K562 (cell line): ENCODE results near the gene CSNK1D. TPM values are rescaled to one million over a fixed set of nuclear protein-coding genes. Genes with fewer than 3 reads are reported as not detected.

Experiments used
- ATF3 ChIP-seq, 2 experiments: fragments of 450-650 bp in 1 of 2; sonication (generic) in 1 of 2; formaldehyde crosslinking in 1 of 2; IDR thresholded peaks in 1 of 2; conservative IDR thresholded peaks in 1 of 2; 2 replicates each; pipeline versions ENCODE4 v1.6.1 to v1.8.1; 2016 to 2023; ENCODE audit warnings: mild to moderate bottlenecking in 2 of 2, moderate library complexity in 2 of 2, inconsistent platforms in 1 of 2, missing genetic modification reagents in 1 of 2
- CHAMP1 ChIP-seq: fragments of 450-650 bp; IDR thresholded peaks from 2 replicates; pipeline ENCODE4 v1.6.1; 2016; ENCODE audit warnings: mild to moderate bottlenecking
- CREM ChIP-seq: IDR thresholded peaks from 2 replicates; pipeline ENCODE4 v1.6.1; 2014; ENCODE audit warnings: antibody characterized with exemption, low read depth
- DPF2 ChIP-seq: fragments of 450-650 bp; IDR thresholded peaks from 2 replicates; pipeline ENCODE4 v1.6.1; 2016
- E2F1 ChIP-seq: sonication (generic); formaldehyde crosslinking; IDR thresholded peaks from 2 replicates; pipeline ENCODE4 v1.8.1; 2023; ENCODE audit warnings: mild to moderate bottlenecking, missing genetic modification reagents, moderate library complexity
- HDAC2 ChIP-seq: fragments of 450-650 bp; IDR thresholded peaks from 2 replicates; pipeline ENCODE4 v1.6.1; 2016; ENCODE audit warnings: mild to moderate bottlenecking
- HNRNPH1 ChIP-seq: fragments of 200-400 bp; formaldehyde crosslinking; optimal IDR thresholded peaks from 2 replicates; pipeline ENCODE3; 2017; ENCODE audit warnings: low read depth, mild to moderate bottlenecking, low read length, moderate library complexity
- ID3 ChIP-seq, 2 experiments: fragments of 250-450 bp in 1 of 2; fragments of 450-650 bp in 1 of 2; sonication (Bioruptor Pico) in 1 of 2; IDR thresholded peaks; 2 replicates each; pipeline versions ENCODE4 v1.6.1 to v1.8.0; 2016 to 2021; ENCODE audit warnings: mild to moderate bottlenecking in 2 of 2, moderate library complexity in 2 of 2, missing compliant biosample characterization in 1 of 2, missing genetic modification characterization in 1 of 2
- MEIS2 ChIP-seq: fragments of 450-650 bp; IDR thresholded peaks from 2 replicates; pipeline ENCODE4 v1.6.1; 2014; ENCODE audit warnings: mild to moderate bottlenecking; ENCODE audit not compliant: partially characterized antibody
- SMARCE1 ChIP-seq: fragments of 450-650 bp; IDR thresholded peaks from 2 replicates; pipeline ENCODE4 v1.7.1; 2016; ENCODE audit warnings: mild to moderate bottlenecking
- TCF15 ChIP-seq: fragments of 250-450 bp; sonication (Bioruptor Pico); IDR thresholded peaks from 2 replicates; pipeline ENCODE4 v1.8.0; 2022; ENCODE audit warnings: moderate library complexity, mild to moderate bottlenecking, inconsistent platforms
- USF2 ChIP-seq: sonication (generic); formaldehyde crosslinking; IDR thresholded peaks from 2 replicates; pipeline ENCODE4 v1.5.0; 2020; ENCODE audit warnings: missing genetic modification reagents
- polyA plus RNA-seq, 8 experiments: library from polyadenylated mRNA; depleted of rRNA in 4 of 8; stranded (reverse) in 5 of 8; unstranded in 3 of 8; fragments of >200 nt; fragmentation: Nextera tagmentation in 2 of 8; fragmentation: Illumina TruSeq in 1 of 8; extraction: Ambion mirVana in 2 of 8; extraction: Trizol in 1 of 8; gene quantifications; 2 replicates each; pipeline versions ENCODE4 v1.2.1 to v1.2.3, GENCODE V29; 2011 to 2014; ENCODE audit warnings: inconsistent platforms in 1 of 8, missing spikeins in 1 of 8
- total RNA-seq, 7 experiments: library from RNA; depleted of rRNA in 6 of 7; stranded (reverse); fragments of >200 nt in 6 of 7; fragmentation: Illumina TruSeq in 2 of 7; extraction: Trizol in 2 of 7; gene quantifications; 2 replicates each; pipeline versions ENCODE4 v1.2.1 to v1.2.3, GENCODE V29; 2011 to 2021; ENCODE audit warnings: low replicate concordance in 1 of 7

CSNK1D gene
- total and polyA plus RNA-seq, 9 of the 15 experiments (the other 6 are each of a cell fraction or from before 2014, with no cell fraction given): 6.5 to 133 (median 41.3) TPM

GRCh38 chr17:82297280-82297713 is 23.8 kb upstream of the CSNK1D start (continued):
- TF ChIP-seq ATF3 (IDR thresholded peaks at IDR 0.05): peak; percentile 91
- 0 out of 2 replicates have a peak, but pooled peaks have one; percentile 58 for TF ChIP-seq ATF3 (CRISPR knock-in tag; conservative IDR thresholded peaks at IDR 0.05)
- TF ChIP-seq DPF2: peak; percentile 65
- TF ChIP-seq HNRNPH1: no peak
- 0 out of 2 replicates have a peak, but pooled peaks have one; percentile 40 for TF ChIP-seq E2F1 (CRISPR knock-in tag)
- TF ChIP-seq ID3 (CRISPR knock-in tag; IDR thresholded peaks at IDR 0.05): no peak
- peak; percentile 29; the same call in 1 of the 2 replicates for TF ChIP-seq ID3 (tag; IDR thresholded peaks at IDR 0.05)
- no peak for TF ChIP-seq MEIS2
- 0 out of 2 replicates have a peak, but pooled peaks have one; percentile 18 for TF ChIP-seq HDAC2
- no peak for TF ChIP-seq CHAMP1
- no peak for TF ChIP-seq TCF15 (CRISPR knock-in tag)
- peak; percentile 25; the same call in 1 of the 2 replicates for TF ChIP-seq USF2 (CRISPR knock-in tag)
- peak; percentile 64; the same call in 1 of the 2 replicates for TF ChIP-seq SMARCE1
- TF ChIP-seq CREM: 0 out of 2 replicates have a peak, but pooled peaks have one; percentile 53
